ENCODE measurements around the gene MRE11.

DNA sequence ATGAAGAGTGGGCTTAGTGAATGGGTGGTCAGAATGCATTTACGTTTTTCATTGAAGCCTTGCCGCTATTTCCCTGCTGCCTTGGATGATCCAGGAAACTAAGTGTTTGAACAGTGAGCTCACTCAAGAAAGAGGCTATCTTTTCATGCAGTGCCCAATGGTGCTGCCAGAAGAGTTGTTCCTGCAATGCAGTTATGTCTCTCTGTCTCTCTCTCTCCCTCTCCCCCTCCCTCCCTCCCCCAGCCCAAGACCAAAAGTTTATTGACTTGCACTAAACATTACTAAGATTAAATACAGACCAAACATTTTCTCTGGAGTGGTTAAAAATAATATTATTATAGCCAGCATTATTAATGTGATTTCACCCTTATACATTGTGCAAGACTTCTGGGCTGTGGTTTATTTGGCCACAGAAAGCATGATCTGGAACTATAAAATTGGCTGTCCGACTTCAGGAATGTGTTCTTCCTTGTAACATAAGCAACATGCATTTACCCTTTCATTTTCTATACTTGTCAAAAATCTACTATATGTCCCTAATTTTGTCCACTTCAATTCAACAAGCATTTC lies 43.5 kb upstream of the MRE11 start:
- TF ChIP-seq, protein P1, sequence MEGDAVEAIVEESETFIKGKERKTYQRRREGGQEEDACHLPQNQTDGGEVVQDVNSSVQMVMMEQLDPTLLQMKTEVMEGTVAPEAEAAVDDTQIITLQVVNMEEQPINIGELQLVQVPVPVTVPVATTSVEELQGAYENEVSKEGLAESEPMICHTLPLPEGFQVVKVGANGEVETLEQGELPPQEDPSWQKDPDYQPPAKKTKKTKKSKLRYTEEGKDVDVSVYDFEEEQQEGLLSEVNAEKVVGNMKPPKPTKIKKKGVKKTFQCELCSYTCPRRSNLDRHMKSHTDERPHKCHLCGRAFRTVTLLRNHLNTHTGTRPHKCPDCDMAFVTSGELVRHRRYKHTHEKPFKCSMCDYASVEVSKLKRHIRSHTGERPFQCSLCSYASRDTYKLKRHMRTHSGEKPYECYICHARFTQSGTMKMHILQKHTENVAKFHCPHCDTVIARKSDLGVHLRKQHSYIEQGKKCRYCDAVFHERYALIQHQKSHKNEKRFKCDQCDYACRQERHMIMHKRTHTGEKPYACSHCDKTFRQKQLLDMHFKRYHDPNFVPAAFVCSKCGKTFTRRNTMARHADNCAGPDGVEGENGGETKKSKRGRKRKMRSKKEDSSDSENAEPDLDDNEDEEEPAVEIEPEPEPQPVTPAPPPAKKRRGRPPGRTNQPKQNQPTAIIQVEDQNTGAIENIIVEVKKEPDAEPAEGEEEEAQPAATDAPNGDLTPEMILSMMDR (optimal IDR thresholded peaks at IDR 0.05 in 1 of 3, IDR thresholded peaks at IDR 0.05 in 1 of 3, conservative IDR thresholded peaks at IDR 0.05 in 1 of 3; ENCODE audit: extremely low read depth in 1 of 3, insufficient read depth in 2 of 3, low read length in 3 of 3) = no peak
- TF ChIP-seq EZH2 (IDR thresholded peaks at IDR 0.05; ENCODE audit: low read length) = no peak
